Peyer's patch (tissue), 4 donors: ENCODE results near the gene INSM2.

Experiments
- CTCF ChIP-seq, 6 experiments: fragments of 450-650 bp in 4 of 6; fragments of 200-600 bp in 2 of 6; sonication (generic) in 1 of 6; IDR thresholded peaks; one replicate each; pipeline ENCODE4 v1.5.1; 2017 to 2019; ENCODE audit warnings: antibody characterized with exemption in 6 of 6, mild to moderate bottlenecking in 3 of 6, moderate library complexity in 1 of 6
- POLR2A ChIP-seq, 2 donors: fragments of 450-650 bp; IDR thresholded peaks; one replicate each; pipeline ENCODE4 v1.5.1; 2017; ENCODE audit warnings: antibody characterized with exemption in 2 of 2, mild to moderate bottlenecking in 2 of 2, moderate library complexity in 2 of 2

GRCh38 chr14:35539969-35540368, 6.0 kb downstream of the INSM2 start:
- TF ChIP-seq CTCF (IDR thresholded peaks at IDR 0.05) (no peak), POLR2A (IDR thresholded peaks at IDR 0.05) (no peak)
